ENCODE results near the gene MGAM2.

- TF ChIP-seq CTCF (IDR thresholded peaks at IDR 0.05) (no peak), EP300 (IDR thresholded peaks at IDR 0.05) (no peak), POLR2A (IDR thresholded peaks at IDR 0.05) (no peak)
Measured at GRCh38 chr7:142120524-142120923, 9.0 kb downstream of the MGAM2 start.

Data from ovary (tissue), 3 donors.